Measurements from ENCODE around the gene POFUT2.
"Not testable (repeated sequence)": the region's sequence is repeated elsewhere in the genome, so short reads cannot be mapped to it uniquely, and the experiment has no call there.

The POFUT2 gene

GRCh38 chr21:45309987-45310381 lies 22.3 kb upstream of the POFUT2 start:
- no peak for DNase-seq

- DNase-seq = no peak
Observed at GRCh38 chr21:45309069-45309986, 21.6 kb upstream of the POFUT2 start.

- no peak for DNase-seq
Observed at GRCh38 chr21:45308194-45309068, 20.7 kb upstream of the POFUT2 start.

GRCh38 chr21:45307597-45308158 lies 20.0 kb upstream of the POFUT2 start:
- not testable (repeated sequence) for DNase-seq

- no peak for DNase-seq
Observed at GRCh38 chr21:45306832-45307571, 19.3 kb upstream of the POFUT2 start.

GRCh38 chr21:45306453-45306831 lies 18.7 kb upstream of the POFUT2 start:
- no peak for DNase-seq

GRCh38 chr21:45305836-45306235 lies 18.1 kb upstream of the POFUT2 start:
- DNase-seq = no peak

- DNase-seq = no peak
Observed at GRCh38 chr21:45304945-45305344, 17.2 kb upstream of the POFUT2 start.

GRCh38 chr21:45304476-45304830 lies 16.8 kb upstream of the POFUT2 start:
- no peak for DNase-seq

GRCh38 chr21:45303751-45304475 lies 16.2 kb upstream of the POFUT2 start:
- no peak for DNase-seq

- no peak for DNase-seq
Observed at GRCh38 chr21:45303091-45303615, 15.5 kb upstream of the POFUT2 start.

- DNase-seq = no peak
Observed at GRCh38 chr21:45302082-45303061, 14.7 kb upstream of the POFUT2 start.

- DNase-seq = no peak
Observed at GRCh38 chr21:45301521-45302081, 13.9 kb upstream of the POFUT2 start.

GRCh38 chr21:45300786-45301520 lies 13.3 kb upstream of the POFUT2 start:
- no peak for DNase-seq

- no peak for DNase-seq
Observed at GRCh38 chr21:45299864-45300785, 12.4 kb upstream of the POFUT2 start.

- DNase-seq = no peak
Observed at GRCh38 chr21:45299026-45299863, 11.6 kb upstream of the POFUT2 start.

GRCh38 chr21:45297869-45298268 lies 10.2 kb upstream of the POFUT2 start:
- DNase-seq = no peak

Data from NCI-H1105 treated with DMSO at 0.1 percent for 48 hours (cell line).